HG03565 (cell line): ENCODE data around the gene GLP2R.
"Not testable (repeated sequence)": the region's sequence is repeated elsewhere in the genome, so short reads cannot be mapped to it uniquely, and the experiment has no call there.

Experiments used
- ATAC-seq: cut with Tn5 transposase; IDR thresholded peaks from one replicate; pipeline ENCODE4 v1.9.1; 2021; ENCODE audit warnings: mild to moderate bottlenecking, moderate library complexity; ENCODE audit not compliant: unreplicated experiment

GLP2R gene

GRCh38 chr17:9825641-9826150, at the start of gene GLP2R:
Gene GLP2R, plus strand, starts transcription at chr17:9825924. Its CDS starts 140 bp downstream, at chr17:9826064.
- no peak for ATAC-seq

- no peak for ATAC-seq
Measured at GRCh38 chr17:9776911-9777310, 48.8 kb upstream of the GLP2R start.

- ATAC-seq = no peak
Measured at GRCh38 chr17:9780552-9780951, 45.2 kb upstream of the GLP2R start.

GRCh38 chr17:9783050-9783449, 42.7 kb upstream of the GLP2R start:
- ATAC-seq = no peak

- not testable (repeated sequence) for ATAC-seq
Measured at GRCh38 chr17:9783465-9783864, 42.3 kb upstream of the GLP2R start.

- ATAC-seq = no peak
Measured at GRCh38 chr17:9784544-9784943, 41.2 kb upstream of the GLP2R start.

- ATAC-seq = no peak
Measured at GRCh38 chr17:9788601-9789000, 37.1 kb upstream of the GLP2R start.

- ATAC-seq = no peak
Measured at GRCh38 chr17:9790316-9790715, 35.4 kb upstream of the GLP2R start.

GRCh38 chr17:9790889-9791876, 34.5 kb upstream of the GLP2R start, which contains the start of gene DHRS7C:
Gene DHRS7C, minus strand, starts transcription at chr17:9791592. Its CDS starts 308 bp downstream, at chr17:9791284.
- no peak for ATAC-seq

- no peak for ATAC-seq
Measured at GRCh38 chr17:9792181-9792840, 33.4 kb upstream of the GLP2R start.

GRCh38 chr17:9798008-9798407, 27.7 kb upstream of the GLP2R start:
- ATAC-seq = no peak

- no peak for ATAC-seq
Measured at GRCh38 chr17:9798724-9799123, 27.0 kb upstream of the GLP2R start.

- no peak for ATAC-seq
Measured at GRCh38 chr17:9801505-9801904, 24.2 kb upstream of the GLP2R start.

GRCh38 chr17:9802294-9802693, 23.4 kb upstream of the GLP2R start:
- ATAC-seq = no peak

GRCh38 chr17:9802697-9803096, 23.0 kb upstream of the GLP2R start:
- no peak for ATAC-seq

- no peak for ATAC-seq
Measured at GRCh38 chr17:9805769-9806168, 20.0 kb upstream of the GLP2R start.

GRCh38 chr17:9806699-9807098, 19.0 kb upstream of the GLP2R start:
- no peak for ATAC-seq

- no peak for ATAC-seq
Measured at GRCh38 chr17:9809409-9809808, 16.3 kb upstream of the GLP2R start.

GRCh38 chr17:9810100-9810949, 15.4 kb upstream of the GLP2R start:
- no peak for ATAC-seq

GRCh38 chr17:9811086-9811485, 14.6 kb upstream of the GLP2R start:
- no peak for ATAC-seq

GRCh38 chr17:9811537-9811936, 14.2 kb upstream of the GLP2R start:
- no peak for ATAC-seq
